ENCODE measurements around the gene PTPN13. TPM values are rescaled to one million over a fixed set of nuclear protein-coding genes. Genes with fewer than 3 reads are reported as not detected.
"Not testable (repeated sequence)": the region's sequence is repeated elsewhere in the genome, so short reads cannot be mapped to it uniquely, and the experiment has no call there.

PTPN13 gene
- total RNA-seq, 4 donors from 2014 or later = 86.4 to 113 (median 92.6) TPM

- Histone ChIP-seq H3K4me3 (no peak overlapping the region), H3K36me3 (peaks cover 0 to 59% (median 0%) of the 10 kb centered on the region in 3 donors), H3K4me1 (no peaks in the 10 kb centered on the region), H3K9me3 (peaks cover 0 to 75% (median 23%) of the 10 kb centered on the region in 4 donors), H3K27ac (no peak overlapping the region), H3K27me3 (no peaks in the 10 kb centered on the region)
- WGBS, 2 donors = 70 to 87% methylated on average over 4 of the region's 4 CpGs
- no peak for DNase-seq (ENCODE audit: low spot score in 2 of 2)
- TF ChIP-seq EP300 (IDR thresholded peaks at IDR 0.05) = no peak
- TF ChIP-seq CTCF (IDR thresholded peaks at IDR 0.05) = no peak
- no peak for TF ChIP-seq POLR2A (IDR thresholded peaks at IDR 0.05)
These were observed 59.2 kb downstream of the PTPN13 start for GRCh38 chr4:86653237-86653865.

DNA sequence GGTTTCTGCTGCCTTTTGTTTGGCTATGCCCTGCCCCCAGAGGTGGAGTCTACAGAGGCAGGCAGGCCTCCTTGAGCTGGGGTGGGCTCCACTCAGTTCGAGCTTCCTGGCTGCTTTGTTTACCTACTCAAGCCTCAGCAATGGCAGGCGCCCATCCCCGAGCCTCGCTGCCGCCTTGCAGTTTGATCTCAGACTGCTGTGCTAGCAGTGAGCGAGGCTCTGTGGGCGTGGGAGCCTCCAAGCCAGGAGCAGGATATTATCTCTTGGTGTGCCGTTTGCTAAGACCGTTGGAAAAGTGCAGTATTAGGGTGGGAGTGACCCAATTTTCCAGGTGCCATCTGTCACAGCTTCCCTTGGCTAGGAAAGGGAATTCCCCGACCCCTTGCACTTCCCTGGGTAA, 62.7 kb downstream of the PTPN13 start:
- H3K27ac ChIP-seq; H3K27me3 ChIP-seq; H3K4me3 ChIP-seq; DNase-seq (ENCODE audit: low spot score in 2 of 2); H3K4me1 ChIP-seq: not testable (repeated sequence)
- H3K36me3 ChIP-seq = peaks cover 0 to 32% (median 0%) of the 10 kb centered on the region in 3 donors
- peaks cover 0 to 40% (median 10%) of the 10 kb centered on the region in 4 donors for H3K9me3 ChIP-seq
- 87 to 90% methylated on average over 10 of the region's 10 CpGs for WGBS, 2 donors

- Histone ChIP-seq H3K4me1 (peaks cover 0 to 12% (median 0%) of the 10 kb centered on the region in 4 donors), H3K9me3 (peaks cover 0 to 34% (median 7%) of the 10 kb centered on the region in 4 donors), H3K36me3 (peaks cover 0 to 27% (median 0%) of the 10 kb centered on the region in 3 donors), H3K4me3 (no peak overlapping the region), H3K27ac (no peak overlapping the region), H3K27me3 (no peaks in the 10 kb centered on the region)
- WGBS, 2 donors = 100% methylated on average over 1 of the region's 1 CpG
- no peak for TF ChIP-seq POLR2A (IDR thresholded peaks at IDR 0.05)
- TF ChIP-seq EP300 (IDR thresholded peaks at IDR 0.05) = no peak
- no peak for TF ChIP-seq CTCF (IDR thresholded peaks at IDR 0.05)
- no peak for DNase-seq (ENCODE audit: low spot score in 2 of 2)
These were observed 63.3 kb downstream of the PTPN13 start for GRCh38 chr4:86657382-86657781.

DNA sequence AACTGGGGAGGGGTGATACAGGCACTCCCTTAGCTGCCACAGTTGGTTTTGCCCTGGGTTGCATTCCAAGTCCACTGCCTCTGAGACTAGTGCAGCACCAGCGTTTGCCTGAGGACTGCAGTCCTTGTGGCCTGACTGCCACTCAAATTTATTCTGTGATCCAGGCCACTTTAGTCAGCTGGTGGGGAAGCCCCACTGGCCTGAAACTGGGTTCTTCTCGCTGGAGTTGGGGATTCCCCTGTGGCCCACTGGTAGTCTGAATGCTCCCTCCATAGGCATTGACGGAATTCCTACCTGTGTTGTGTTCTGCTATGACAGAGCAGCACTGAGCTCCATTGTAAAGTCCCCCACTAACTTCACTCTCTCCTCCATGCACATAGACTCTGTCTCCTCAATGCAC, 63.8 kb downstream of the PTPN13 start:
- Histone ChIP-seq H3K4me3 (no peak overlapping the region), H3K27ac (no peak overlapping the region), H3K9me3 (peaks cover 0 to 29% (median 5%) of the 10 kb centered on the region in 4 donors), H3K4me1 (peaks cover 0 to 16% (median 0%) of the 10 kb centered on the region in 4 donors), H3K27me3 (no peaks in the 10 kb centered on the region), H3K36me3 (peaks cover 0 to 23% (median 0%) of the 10 kb centered on the region in 3 donors)
- no peak for DNase-seq (ENCODE audit: low spot score in 2 of 2)
- TF ChIP-seq EP300 (IDR thresholded peaks at IDR 0.05) (no peak), CTCF (IDR thresholded peaks at IDR 0.05) (no peak), POLR2A (IDR thresholded peaks at IDR 0.05) (no peak)
- WGBS, 2 donors = 90 to 98% methylated on average over 2 to 3 of the region's 3 CpGs

GRCh38 chr4:86660401-86660800, 66.3 kb downstream of the PTPN13 start:
- Histone ChIP-seq H3K36me3 (peaks cover 0 to 18% (median 0%) of the 10 kb centered on the region in 3 donors), H3K27me3 (no peaks in the 10 kb centered on the region), H3K4me3 (no peak overlapping the region), H3K4me1 (peaks cover 0 to 34% (median 8%) of the 10 kb centered on the region in 4 donors), H3K27ac (no peak overlapping the region), H3K9me3 (peaks cover 0 to 7% (median 3%) of the 10 kb centered on the region in 4 donors)
- TF ChIP-seq EP300 (IDR thresholded peaks at IDR 0.05) (no peak), CTCF (IDR thresholded peaks at IDR 0.05) (no peak), POLR2A (IDR thresholded peaks at IDR 0.05) (no peak)
- WGBS, 2 donors = 93 to 94% methylated on average over 2 of the region's 2 CpGs
- no peak for DNase-seq (ENCODE audit: low spot score in 2 of 2)
